ENCODE measurements around the gene HSF2. TPM values are rescaled to one million over a fixed set of nuclear protein-coding genes. Genes with fewer than 3 reads are reported as not detected.

HSF2 gene
- total RNA-seq, 2 donors from 2014 or later = 15.1 to 20.0 TPM

DNA sequence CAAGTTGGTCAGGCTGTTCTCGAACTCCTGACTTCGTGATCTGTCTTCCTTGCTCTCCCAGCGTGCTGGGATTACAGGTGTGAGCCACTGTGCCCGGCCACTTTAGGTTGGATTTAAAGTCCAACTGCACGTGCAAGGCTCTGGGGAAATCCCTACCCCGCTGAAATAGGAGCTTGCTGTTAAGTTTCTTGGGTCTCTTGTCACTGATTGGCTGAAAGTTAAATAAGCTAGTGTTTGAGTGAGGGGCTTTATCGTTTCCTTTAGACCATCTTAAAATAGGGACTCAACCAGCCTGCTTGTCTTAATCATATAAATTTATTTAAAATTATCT lies 83.3 kb downstream of the HSF2 start:
- Mint-ChIP-seq H3K4me3 (no peak overlapping the region), H3K4me1 (ENCODE audit: low read depth) (no peaks in the 10 kb centered on the region), H3K27ac (no peak overlapping the region), H3K36me3 (ENCODE audit: insufficient read depth in 2 of 2) (no peaks in the 10 kb centered on the region), H3K27me3 (ENCODE audit: low read depth) (no peaks in the 10 kb centered on the region), H3K9me3 (no peaks in the 10 kb centered on the region)
- ATAC-seq (replicated peaks in 1 of 2) (no peak), DNase-seq (no peak)

Other genes starting within 250 kb of the HSF2 start
- gene SERINC1, start 72.2 kb downstream of the HSF2 start, total RNA-seq = 10 to 100 TPM; 61.3 to 78.2 TPM
- gene PKIB, start 210.8 kb downstream of the HSF2 start, total RNA-seq = 1 to 10 TPM in 1 of 2 donors, under 1 TPM in 1; 0.79 to 2.0 TPM

Data from activated T-cell treated with anti-CD3 and anti-CD28 coated beads, Interleukin-2, amount 50 U/mL, for 72 hours (primary cell).